Testis (tissue), 3 donors: ENCODE measurements around the gene EMC10. TPM values are rescaled to one million over a fixed set of nuclear protein-coding genes. Genes with fewer than 3 reads are reported as not detected.

Source experiments
- DNase-seq: peaks from one replicate; pipeline ENCODE4 v3.0.0-alpha.2; 2019
- H3K27ac ChIP-seq, 2 donors: fragments of 200-600 bp; sonication (generic); one replicate each; pipeline ENCODE4 v1.5.1; 2019
- H3K27me3 ChIP-seq: fragments of 200-600 bp; sonication (generic); one replicate; pipeline ENCODE4 v1.5.1; 2019
- H3K36me3 ChIP-seq: fragments of 200-600 bp; sonication (generic); one replicate; pipeline ENCODE4 v1.5.1; 2017; ENCODE audit warnings: low read depth; ENCODE audit errors: missing control alignments
- H3K4me1 ChIP-seq: fragments of 200-600 bp; sonication (generic); one replicate; pipeline ENCODE4 v1.5.1; 2019
- H3K4me3 ChIP-seq, 2 donors: fragments of 200-600 bp; sonication (generic); one replicate each; pipeline ENCODE4 v1.5.1; 2017 to 2019
- H3K9me3 ChIP-seq: fragments of 200-600 bp; sonication (generic); one replicate; pipeline ENCODE4 v1.5.1; 2017
- POLR2A ChIP-seq: fragments of 450-650 bp; IDR thresholded peaks from one replicate; pipeline ENCODE4 v1.6.1; 2017; ENCODE audit warnings: antibody characterized with exemption, mild to moderate bottlenecking, moderate library complexity
- WGBS, 2 donors: methylation state at CpG; one replicate each; pipeline ENCODE4 v1.1.5; 2018; 5-methylcytosine and 5-hydroxymethylcytosine counted together
- intact Hi-C: fragments of 100-400 bp; cut with DNase I; formaldehyde crosslinking; loops from one replicate; pipeline ENCODE4 v1.15.1; 2023; ENCODE audit warnings: low total_unique reads
- polyA plus RNA-seq: library from polyadenylated mRNA; stranded (reverse); fragments of 350-450 nt; fragmentation: Illumina TruSeq; extraction: RNeasy Lipid Tissue Mini Kit (QIAGEN cat#74804); gene quantifications from one replicate; pipeline ENCODE4 v1.2.3, GENCODE V29; 2014; ENCODE audit warnings: low read depth, low replicate concordance; ENCODE audit not compliant: insufficient read depth
- total RNA-seq, 2 donors: library from RNA; depleted of rRNA; stranded (reverse); fragments of >200 nt; gene quantifications; one replicate each; pipeline ENCODE4 v1.2.3, GENCODE V29; 2016
- TF ChIP-seq, protein P1 (sequence below), 3 experiments: fragments of 450-650 bp in 2 of 3; fragments of 200-600 bp in 1 of 3; sonication (generic) in 1 of 3; IDR thresholded peaks; one replicate each; pipeline ENCODE4 v1.5.1; 2016 to 2019; ENCODE audit warnings: antibody characterized with exemption in 3 of 3, mild to moderate bottlenecking in 2 of 3, moderate library complexity in 1 of 3

Gene EMC10
- total and polyA plus RNA-seq, 3 donors from 2014 or later: 162 to 311 (median 203) TPM

DNA sequence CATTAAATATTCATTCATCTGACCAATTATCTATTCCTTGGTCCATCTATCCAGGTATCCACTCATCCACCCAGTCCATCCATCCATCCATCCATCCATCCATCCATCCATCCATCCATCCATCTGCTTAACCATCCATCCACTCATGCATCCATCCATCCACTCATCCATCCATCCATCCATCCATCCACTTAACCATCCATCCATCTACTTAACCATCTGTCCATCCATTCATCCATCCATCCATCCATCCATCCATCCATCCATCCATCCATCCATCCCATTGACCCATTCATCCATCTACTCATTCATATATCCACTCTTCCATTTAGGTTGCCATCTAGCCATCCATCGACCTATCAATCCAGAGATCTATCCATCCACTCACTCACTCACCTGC is 32.2 kb upstream of the EMC10 start:
- intact Hi-C loops: no loop called here
- no peak for DNase-seq
- Histone ChIP-seq H3K27ac (no peak overlapping the region), H3K9me3 (no peaks in the 10 kb centered on the region), H3K27me3 (no peaks in the 10 kb centered on the region), H3K36me3 (no peaks in the 10 kb centered on the region), H3K4me1 (no peaks in the 10 kb centered on the region), H3K4me3 (no peak overlapping the region)
- TF ChIP-seq POLR2A: no peak
- TF ChIP-seq, protein P1, sequence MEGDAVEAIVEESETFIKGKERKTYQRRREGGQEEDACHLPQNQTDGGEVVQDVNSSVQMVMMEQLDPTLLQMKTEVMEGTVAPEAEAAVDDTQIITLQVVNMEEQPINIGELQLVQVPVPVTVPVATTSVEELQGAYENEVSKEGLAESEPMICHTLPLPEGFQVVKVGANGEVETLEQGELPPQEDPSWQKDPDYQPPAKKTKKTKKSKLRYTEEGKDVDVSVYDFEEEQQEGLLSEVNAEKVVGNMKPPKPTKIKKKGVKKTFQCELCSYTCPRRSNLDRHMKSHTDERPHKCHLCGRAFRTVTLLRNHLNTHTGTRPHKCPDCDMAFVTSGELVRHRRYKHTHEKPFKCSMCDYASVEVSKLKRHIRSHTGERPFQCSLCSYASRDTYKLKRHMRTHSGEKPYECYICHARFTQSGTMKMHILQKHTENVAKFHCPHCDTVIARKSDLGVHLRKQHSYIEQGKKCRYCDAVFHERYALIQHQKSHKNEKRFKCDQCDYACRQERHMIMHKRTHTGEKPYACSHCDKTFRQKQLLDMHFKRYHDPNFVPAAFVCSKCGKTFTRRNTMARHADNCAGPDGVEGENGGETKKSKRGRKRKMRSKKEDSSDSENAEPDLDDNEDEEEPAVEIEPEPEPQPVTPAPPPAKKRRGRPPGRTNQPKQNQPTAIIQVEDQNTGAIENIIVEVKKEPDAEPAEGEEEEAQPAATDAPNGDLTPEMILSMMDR (IDR thresholded peaks at IDR 0.05): no peak
- WGBS, 2 donors: 81 to 89% methylated on average over 1 of the region's 1 CpG

DNA sequence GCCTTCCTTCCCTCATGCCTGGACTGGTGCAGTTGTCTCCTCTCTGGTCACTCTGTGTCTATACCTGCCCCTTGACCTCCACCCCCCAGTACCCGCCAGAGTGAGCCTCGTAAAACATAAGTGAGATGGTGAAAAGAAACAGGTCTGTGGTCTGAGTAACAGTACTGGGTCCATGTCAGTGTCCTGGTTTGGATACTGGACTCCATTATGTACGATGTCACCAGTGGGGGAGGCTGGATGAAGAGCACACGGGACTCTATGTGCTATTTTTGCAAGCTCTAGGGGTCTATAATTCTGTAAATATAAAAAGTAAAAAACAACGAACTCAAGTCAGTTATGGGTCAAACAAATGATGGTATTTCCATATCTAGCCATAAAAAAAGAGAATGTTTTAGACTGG is 29.3 kb upstream of the EMC10 start:
- no peak for TF ChIP-seq POLR2A
- TF ChIP-seq, protein P1 (IDR thresholded peaks at IDR 0.05): no peak
- Histone ChIP-seq H3K27ac (no peak overlapping the region), H3K27me3 (no peaks in the 10 kb centered on the region), H3K4me1 (no peaks in the 10 kb centered on the region), H3K9me3 (no peaks in the 10 kb centered on the region), H3K36me3 (no peaks in the 10 kb centered on the region), H3K4me3 (no peak overlapping the region)
- intact Hi-C loops: no loop called here
- no peak for DNase-seq
- WGBS, 2 donors: 83 to 86% methylated on average over 5 of the region's 5 CpGs

DNA sequence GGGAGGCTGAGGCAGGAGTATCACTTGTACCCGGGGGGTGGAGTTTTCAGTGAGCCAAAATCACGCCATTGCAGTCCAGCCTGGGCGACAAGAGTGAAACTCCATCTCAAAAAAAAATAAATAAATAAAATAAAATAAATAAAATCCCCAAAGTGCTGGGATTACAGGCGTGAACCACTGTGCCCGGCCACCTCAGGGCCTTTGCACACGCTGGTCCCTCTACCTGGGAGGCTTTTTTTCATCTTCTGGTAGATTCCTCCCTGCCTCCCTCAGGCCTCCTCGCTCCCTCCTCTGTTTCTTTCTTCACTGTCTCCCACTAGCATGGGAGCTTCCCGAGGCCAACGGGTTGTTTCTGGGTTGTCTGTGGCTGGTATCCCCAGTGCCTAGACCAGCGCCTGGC is 28.6 kb upstream of the EMC10 start:
- intact Hi-C loops: no loop called here
- no peak for DNase-seq
- no peaks in the 10 kb centered on the region for H3K27me3 ChIP-seq
- no peaks in the 10 kb centered on the region for H3K4me1 ChIP-seq
- H3K9me3 ChIP-seq: no peaks in the 10 kb centered on the region
- H3K27ac ChIP-seq: no peak overlapping the region
- H3K36me3 ChIP-seq: no peaks in the 10 kb centered on the region
- no peak overlapping the region for H3K4me3 ChIP-seq
- WGBS, 2 donors: 92 to 95% methylated on average over 10 of the region's 10 CpGs
- TF ChIP-seq POLR2A: no peak
- TF ChIP-seq, protein P1 (IDR thresholded peaks at IDR 0.05): no peak

DNA sequence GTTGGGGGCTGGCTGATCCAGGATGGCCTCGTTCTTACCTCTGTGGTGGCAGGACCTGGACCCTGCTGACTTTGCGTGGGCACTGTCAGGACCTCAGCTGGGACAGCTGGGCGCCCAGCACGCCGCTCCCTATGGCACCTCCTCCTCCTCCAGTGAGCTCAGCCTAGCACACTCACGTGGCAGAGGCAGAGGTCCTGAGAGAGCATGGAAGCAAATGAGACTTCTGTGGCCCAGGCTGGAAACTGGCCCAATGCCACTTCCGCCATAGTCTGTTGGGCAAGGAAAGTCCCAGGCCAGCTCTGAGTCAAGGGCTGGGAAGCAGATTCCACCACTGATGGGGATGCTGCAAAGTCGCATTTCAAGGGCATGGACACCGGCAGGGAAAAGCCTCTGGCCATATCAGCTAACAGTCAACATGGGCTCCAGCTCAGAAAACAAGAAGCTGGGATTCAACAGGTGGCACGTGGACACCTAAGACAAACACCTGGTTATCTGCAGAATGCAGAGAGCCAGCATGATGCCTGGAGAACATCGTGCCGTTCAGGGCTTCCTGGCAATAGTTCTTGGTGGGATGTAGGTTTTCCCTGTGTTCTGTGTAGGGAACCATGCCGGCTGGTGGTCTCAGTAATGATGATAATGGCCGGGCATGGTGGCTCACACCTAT is 26.9 kb upstream of the EMC10 start:
- no peak for DNase-seq
- TF ChIP-seq POLR2A: no peak
- TF ChIP-seq, protein P1 (IDR thresholded peaks at IDR 0.05): no peak
- no peaks in the 10 kb centered on the region for H3K4me1 ChIP-seq
- H3K36me3 ChIP-seq: no peaks in the 10 kb centered on the region
- WGBS, 2 donors: 84 to 88% methylated on average over 13 to 14 of the region's 14 CpGs
- no peaks in the 10 kb centered on the region for H3K27me3 ChIP-seq
- no peak overlapping the region for H3K27ac ChIP-seq
- no peak overlapping the region for H3K4me3 ChIP-seq
- intact Hi-C loops: no loop called here
- H3K9me3 ChIP-seq: no peaks in the 10 kb centered on the region
